Stomach (tissue), 9 donors: ENCODE measurements around the gene YPEL1. TPM values are rescaled to one million over a fixed set of nuclear protein-coding genes. Genes with fewer than 3 reads are reported as not detected.
"Not testable (repeated sequence)": the region's sequence is repeated elsewhere in the genome, so short reads cannot be mapped to it uniquely, and the experiment has no call there.

Source experiments
- DNase-seq, 2 donors: peaks; one replicate each; pipeline versions ENCODE4 v3.0.0 to v3.0.0-alpha.2; 2013 to 2019
- H3K27ac ChIP-seq, 5 donors: fragments of 200-600 bp in 4 of 5; sonication (generic) in 4 of 5; one replicate each; pipeline ENCODE4 v1.5.1; 2013 to 2019; ENCODE audit warnings: mild to moderate bottlenecking in 1 of 5, moderate library complexity in 1 of 5
- H3K27me3 ChIP-seq, 3 donors: fragments of 200-600 bp; sonication (generic); one replicate each; pipeline ENCODE4 v1.5.1; 2017 to 2019; ENCODE audit warnings: mixed run types in 1 of 3
- H3K36me3 ChIP-seq, 4 donors: fragments of 200-600 bp; sonication (generic); 1 replicate in 3 of 4; 2 replicates in 1 of 4; pipeline ENCODE4 v1.5.1; 2016 to 2019
- H3K4me1 ChIP-seq, 4 donors: fragments of 200-600 bp; sonication (generic); one replicate each; pipeline ENCODE4 v1.5.1; 2016 to 2019
- H3K4me3 ChIP-seq, 4 donors: fragments of 200-600 bp; sonication (generic) in 3 of 4; one replicate each; pipeline ENCODE4 v1.5.1; 2016 to 2019; ENCODE audit warnings: mild to moderate bottlenecking in 1 of 4
- H3K9me3 ChIP-seq, 4 donors: fragments of 200-600 bp; sonication (generic); one replicate each; pipeline ENCODE4 v1.5.1; 2016 to 2019
- EP300 ChIP-seq: sonication (generic); formaldehyde crosslinking; IDR thresholded peaks from one replicate; pipeline ENCODE4 v1.6.1; 2017; ENCODE audit warnings: antibody characterized with exemption
- POLR2A ChIP-seq, 4 donors: fragments of 450-650 bp; IDR thresholded peaks; one replicate each; pipeline ENCODE4 v1.6.1; 2016; ENCODE audit warnings: antibody characterized with exemption in 4 of 4, control low read depth in 2 of 4, mild to moderate bottlenecking in 1 of 4, moderate library complexity in 1 of 4
- POLR2AphosphoS5 ChIP-seq, 3 donors: sonication (generic); formaldehyde crosslinking; IDR thresholded peaks; one replicate each; pipeline ENCODE4 v1.6.1; 2016; ENCODE audit warnings: antibody characterized with exemption in 3 of 3
- WGBS, 5 donors: extraction: QIAGEN DNeasy Blood & Tissue Kit in 3 of 5; methylation state at CpG; one replicate each; pipeline versions ENCODE4 v1.1.5 to v1.1.7; 2013 to 2018; 5-methylcytosine and 5-hydroxymethylcytosine counted together
- intact Hi-C: fragments of 100-400 bp; cut with DNase I; formaldehyde crosslinking; loops from one replicate; pipeline ENCODE4 v1.15.1; 2023; ENCODE audit warnings: low total_unique reads
- polyA plus RNA-seq, 3 donors: library from polyadenylated mRNA; stranded (reverse); fragments of 200-250 nt; gene quantifications; one replicate each; pipeline ENCODE4 v1.2.3, GENCODE V29; 2013
- total RNA-seq, 5 donors: library from RNA; depleted of rRNA; stranded (reverse); fragments of >200 nt; gene quantifications; one replicate each; pipeline versions ENCODE4 v1.1.0 to v1.2.3, GENCODE V29; 2014 to 2016
- TF ChIP-seq, protein P1 (sequence below), 7 experiments: fragments of 450-650 bp in 4 of 7; fragments of 200-600 bp in 3 of 7; sonication (generic) in 3 of 7; IDR thresholded peaks; one replicate each; pipeline ENCODE4 v1.5.1; 2016 to 2019; ENCODE audit warnings: antibody characterized with exemption in 7 of 7, control low read depth in 2 of 7, mild to moderate bottlenecking in 1 of 7
- donor health status: healthy with polysubstance abuse.
- donor health status: Bipolar disorder and iron deficiency.
- donor health status: healthy.

Gene YPEL1
- total and polyA plus RNA-seq, 8 donors, result 0.58 to 22.2 (median 4.4) TPM

DNA sequence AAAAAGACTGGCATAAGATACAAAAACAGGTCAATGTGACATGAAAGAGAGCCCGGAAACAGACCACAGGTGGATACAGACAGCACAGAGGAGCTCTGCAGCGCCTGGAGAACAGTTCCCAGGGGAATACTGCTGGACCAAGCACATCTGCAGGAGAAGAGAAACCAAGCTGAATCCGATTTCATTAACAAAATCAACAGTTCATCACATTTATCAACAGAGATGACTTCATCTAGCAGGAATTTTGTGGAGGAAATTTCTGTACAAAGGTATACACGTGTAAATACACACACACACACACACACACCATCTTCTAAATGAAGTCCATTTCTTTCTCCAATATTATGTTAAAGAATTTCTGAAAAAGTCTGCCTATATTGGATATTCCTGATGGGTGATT is 17.1 kb downstream of the YPEL1 start:
- H3K36me3 ChIP-seq, result no peaks in the 10 kb centered on the region
- TF ChIP-seq POLR2AphosphoS5 (IDR thresholded peaks at IDR 0.05) (no peak), POLR2A (IDR thresholded peaks at IDR 0.05) (no peak), EP300 (no peak)
- TF ChIP-seq, protein P1, sequence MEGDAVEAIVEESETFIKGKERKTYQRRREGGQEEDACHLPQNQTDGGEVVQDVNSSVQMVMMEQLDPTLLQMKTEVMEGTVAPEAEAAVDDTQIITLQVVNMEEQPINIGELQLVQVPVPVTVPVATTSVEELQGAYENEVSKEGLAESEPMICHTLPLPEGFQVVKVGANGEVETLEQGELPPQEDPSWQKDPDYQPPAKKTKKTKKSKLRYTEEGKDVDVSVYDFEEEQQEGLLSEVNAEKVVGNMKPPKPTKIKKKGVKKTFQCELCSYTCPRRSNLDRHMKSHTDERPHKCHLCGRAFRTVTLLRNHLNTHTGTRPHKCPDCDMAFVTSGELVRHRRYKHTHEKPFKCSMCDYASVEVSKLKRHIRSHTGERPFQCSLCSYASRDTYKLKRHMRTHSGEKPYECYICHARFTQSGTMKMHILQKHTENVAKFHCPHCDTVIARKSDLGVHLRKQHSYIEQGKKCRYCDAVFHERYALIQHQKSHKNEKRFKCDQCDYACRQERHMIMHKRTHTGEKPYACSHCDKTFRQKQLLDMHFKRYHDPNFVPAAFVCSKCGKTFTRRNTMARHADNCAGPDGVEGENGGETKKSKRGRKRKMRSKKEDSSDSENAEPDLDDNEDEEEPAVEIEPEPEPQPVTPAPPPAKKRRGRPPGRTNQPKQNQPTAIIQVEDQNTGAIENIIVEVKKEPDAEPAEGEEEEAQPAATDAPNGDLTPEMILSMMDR (IDR thresholded peaks at IDR 0.05), result no peak
- no peaks in the 10 kb centered on the region for H3K27me3 ChIP-seq
- H3K9me3 ChIP-seq, result no peaks in the 10 kb centered on the region
- no peak for DNase-seq
- no peak overlapping the region for H3K4me3 ChIP-seq
- H3K27ac ChIP-seq, result no peak overlapping the region
- WGBS, 5 donors, result 63 to 72% (median 68%) methylated on average over 4 of the region's 4 CpGs
- intact Hi-C loops, result no loop called here
- peaks cover 0 to 14% (median 11%) of the 10 kb centered on the region in 4 donors for H3K4me1 ChIP-seq

DNA sequence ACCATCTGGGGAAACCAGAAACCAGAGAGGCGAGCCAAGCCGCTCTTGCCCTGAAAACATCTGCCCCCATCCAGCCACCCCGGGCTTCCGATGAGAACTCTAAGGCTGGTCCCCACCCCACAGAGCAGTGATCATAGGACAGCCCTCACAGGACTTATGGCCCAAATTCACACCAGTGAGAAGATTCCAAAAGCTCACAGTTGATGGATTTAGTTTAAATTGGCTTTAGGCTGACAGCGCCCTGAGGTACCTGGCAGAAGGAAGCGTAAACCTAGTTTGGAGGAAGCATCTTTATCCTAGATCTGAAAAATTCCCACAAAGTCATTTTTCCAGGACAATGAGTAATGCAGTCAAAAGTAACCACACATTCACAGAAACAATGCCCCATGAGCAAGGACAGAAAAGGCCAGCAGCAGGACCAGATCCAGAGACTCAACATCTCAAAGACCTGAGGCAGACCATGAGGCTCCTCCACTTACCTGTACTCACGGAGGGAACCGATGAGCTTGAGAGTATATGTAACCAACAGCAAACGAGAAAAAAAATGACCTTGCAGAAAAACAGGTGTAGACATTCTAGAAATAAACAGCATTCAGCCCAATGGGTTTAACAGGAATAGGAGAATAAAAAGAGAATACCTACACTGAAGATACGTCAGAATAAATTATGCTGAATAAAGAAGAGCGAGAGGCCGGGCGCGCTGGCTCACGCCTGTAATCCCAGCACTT is 19.0 kb downstream of the YPEL1 start:
- H3K27me3 ChIP-seq, H3K36me3 ChIP-seq, DNase-seq, H3K9me3 ChIP-seq, H3K27ac ChIP-seq, H3K4me3 ChIP-seq, intact Hi-C loops: not testable (repeated sequence)
- WGBS, 5 donors, result 79 to 94% (median 92%) methylated on average over 13 to 15 of the region's 15 CpGs
- peaks cover 0 to 23% (median 15%) of the 10 kb centered on the region in 4 donors for H3K4me1 ChIP-seq

GRCh38 chr22:21714786-21715185 is 20.8 kb downstream of the YPEL1 start:
- Histone ChIP-seq H3K36me3 (no peaks in the 10 kb centered on the region), H3K4me3 (no peak overlapping the region), H3K27ac (no peak overlapping the region), H3K27me3 (no peaks in the 10 kb centered on the region), H3K9me3 (no peaks in the 10 kb centered on the region), H3K4me1 (peaks cover 0 to 23% (median 15%) of the 10 kb centered on the region in 4 donors)
- intact Hi-C loops, result loop anchor here (5.0 kb wide), 1 partner anchor 228 kb away; no protein-coding TSS in a partner anchor
- TF ChIP-seq EP300, result no peak
- TF ChIP-seq, protein P1 (IDR thresholded peaks at IDR 0.05), result no peak
- no peak for TF ChIP-seq POLR2A (IDR thresholded peaks at IDR 0.05)
- TF ChIP-seq POLR2AphosphoS5 (IDR thresholded peaks at IDR 0.05), result no peak
- WGBS, 5 donors, result 28 to 54% (median 44%) methylated on average over 3 of the region's 3 CpGs
- no peak for DNase-seq

DNA sequence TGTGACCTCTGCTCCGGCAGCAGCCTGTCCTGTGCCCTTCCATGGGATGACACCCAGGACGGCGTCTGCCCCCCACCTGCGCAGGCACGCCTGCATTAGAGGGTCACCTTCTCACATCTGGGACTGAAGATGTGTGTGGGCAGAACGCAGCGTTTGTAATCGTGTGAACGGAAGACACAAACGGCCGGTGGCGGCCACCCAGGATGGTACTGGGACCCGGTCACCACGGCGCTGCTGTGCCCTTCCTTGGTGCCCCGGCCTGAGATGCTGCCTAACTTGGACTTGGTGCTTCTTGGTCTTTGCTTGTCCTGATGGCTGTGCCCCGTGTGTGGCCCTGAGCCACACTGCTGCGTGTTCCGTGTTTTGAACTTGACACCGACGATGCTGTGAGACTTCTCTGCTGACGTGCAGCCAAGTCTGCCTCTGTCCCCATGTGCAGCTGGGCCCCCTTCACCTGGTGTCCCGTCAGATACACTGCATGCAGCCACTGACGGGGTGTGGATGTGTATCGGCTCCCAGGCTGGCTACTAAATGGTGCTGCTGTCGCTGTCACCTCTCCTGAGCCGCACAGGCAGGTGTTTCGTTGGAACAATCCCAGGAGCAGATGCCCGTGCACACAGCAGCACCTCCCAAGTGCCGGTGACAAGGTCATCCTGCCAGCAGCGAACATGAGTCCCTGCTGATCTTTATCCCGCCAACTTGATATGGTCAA is 21.4 kb downstream of the YPEL1 start:
- no peak overlapping the region for H3K27ac ChIP-seq
- H3K9me3 ChIP-seq, result no peaks in the 10 kb centered on the region
- H3K4me1 ChIP-seq, result peaks cover 0 to 23% (median 15%) of the 10 kb centered on the region in 4 donors
- 70 to 80% (median 74%) methylated on average over 16 to 32 of the region's 32 CpGs for WGBS, 5 donors
- DNase-seq, result peak in 1 of 2 donors; percentile 63
- TF ChIP-seq, protein P1 (IDR thresholded peaks at IDR 0.05), result no peak
- TF ChIP-seq POLR2A (IDR thresholded peaks at IDR 0.05) (no peak), POLR2AphosphoS5 (IDR thresholded peaks at IDR 0.05) (no peak), EP300 (no peak)
- intact Hi-C loops, result loop anchor here (5.0 kb wide), 1 partner anchor 228 kb away; no protein-coding TSS in a partner anchor
- H3K27me3 ChIP-seq, result no peaks in the 10 kb centered on the region
- H3K36me3 ChIP-seq, result peaks cover 0 to under 1% (median 0%) of the 10 kb centered on the region in 4 donors
- no peak overlapping the region for H3K4me3 ChIP-seq
